Hepatocyte (in vitro differentiated cells): ENCODE data around the gene ATP6V1F. TPM values are rescaled to one million over a fixed set of nuclear protein-coding genes. Genes with fewer than 3 reads are reported as not detected.

ENCODE experiments used
- DNase-seq: peaks from one replicate; pipeline ENCODE4 v3.0.0-alpha.2; 2016; ENCODE audit warnings: low spot score
- H2AFZ ChIP-seq: fragments of 200-600 bp; sonication (generic); 2 replicates; pipeline ENCODE4 v1.6.0; 2016; ENCODE audit warnings: antibody characterized with exemption, mild to moderate bottlenecking
- H3K27ac ChIP-seq: fragments of 200-600 bp; sonication (generic); 2 replicates; pipeline ENCODE4 v1.5.1; 2016; ENCODE audit warnings: mild to moderate bottlenecking
- H3K27me3 ChIP-seq: fragments of 200-600 bp; sonication (generic); 2 replicates; pipeline ENCODE4 v1.6.1; 2016
- H3K36me3 ChIP-seq: fragments of 200-600 bp; sonication (generic); replicated peaks from 2 replicates; pipeline ENCODE4 v1.5.1; 2016; ENCODE audit warnings: low read depth; ENCODE audit not compliant: insufficient read depth
- H3K4me1 ChIP-seq: fragments of 200-600 bp; sonication (generic); 2 replicates; pipeline ENCODE4 v1.5.1; 2016; ENCODE audit warnings: mild to moderate bottlenecking, moderate library complexity; ENCODE audit not compliant: insufficient read depth
- H3K4me2 ChIP-seq: fragments of 200-600 bp; sonication (generic); 2 replicates; pipeline ENCODE4 v1.6.0; 2016
- H3K4me3 ChIP-seq: fragments of 200-600 bp; sonication (generic); 2 replicates; pipeline ENCODE4 v1.5.1; 2016; ENCODE audit warnings: mild to moderate bottlenecking
- H3K79me2 ChIP-seq: fragments of 200-600 bp; sonication (generic); 2 replicates; pipeline ENCODE4 v1.6.0; 2017; ENCODE audit warnings: mild to moderate bottlenecking
- H3K9me2 ChIP-seq: fragments of 200-600 bp; sonication (generic); replicated peaks from 2 replicates; pipeline ENCODE4 v1.6.0; 2017; ENCODE audit warnings: mild to moderate bottlenecking; ENCODE audit not compliant: insufficient read depth
- H3K9me3 ChIP-seq: fragments of 200-600 bp; sonication (generic); 2 replicates; pipeline ENCODE4 v1.5.1; 2016; ENCODE audit warnings: low read depth, mild to moderate bottlenecking
- H4K20me1 ChIP-seq: fragments of 200-600 bp; sonication (generic); 2 replicates; pipeline ENCODE4 v1.6.0; 2016; ENCODE audit warnings: mild to moderate bottlenecking; ENCODE audit not compliant: insufficient read depth, poor library complexity, severe bottlenecking
- CTCF ChIP-seq: fragments of 200-600 bp; sonication (generic); IDR thresholded peaks from 2 replicates; pipeline ENCODE4 v1.5.1; 2016; ENCODE audit warnings: antibody characterized with exemption, mild to moderate bottlenecking; ENCODE audit not compliant: poor library complexity
- EZH2 ChIP-seq: fragments of 200-600 bp; sonication (generic); IDR thresholded peaks from 2 replicates; pipeline ENCODE4 v1.6.1; 2016; ENCODE audit warnings: antibody characterized with exemption, mild to moderate bottlenecking, borderline replicate concordance
- EZH2phosphoT487 ChIP-seq: fragments of 200-600 bp; sonication (generic); IDR thresholded peaks from one replicate; pipeline ENCODE4 v1.6.1; 2018; ENCODE audit warnings: antibody characterized with exemption, mild to moderate bottlenecking, low read depth, moderate library complexity; ENCODE audit not compliant: unreplicated experiment, severe bottlenecking
- WGBS: methylation state at CpG from one replicate; pipeline ENCODE4 v1.1.6; 2016; ENCODE audit warnings: low lambda C conversion rate; ENCODE audit errors: missing lambda C conversion rate; 5-methylcytosine and 5-hydroxymethylcytosine counted together
- polyA plus RNA-seq: library from polyadenylated mRNA; unstranded; fragments of >200 nt; fragmentation: Nextera tagmentation; extraction: Ambion mirVana; gene quantifications from 2 replicates; pipeline ENCODE4 v1.2.1, GENCODE V29; 2016
- total RNA-seq: library from RNA; depleted of rRNA; stranded (reverse); fragments of >200 nt; gene quantifications from 2 replicates; pipeline ENCODE4 v1.2.3, GENCODE V29; 2014

The ATP6V1F gene
- total and polyA plus RNA-seq, 2 experiments from 2014 or later = 184 to 422 TPM

- no peak for TF ChIP-seq EZH2phosphoT487
- no peak for TF ChIP-seq CTCF
- peak; percentile 28 for TF ChIP-seq EZH2
- H3K27me3 ChIP-seq = peaks cover 7% of the 10 kb centered on the region
- H3K4me1 ChIP-seq = peaks cover 16% of the 10 kb centered on the region
- H3K9me2 ChIP-seq = no peaks in the 10 kb centered on the region
- H3K79me2 ChIP-seq = peaks cover 20% of the 10 kb centered on the region
- H3K9me3 ChIP-seq = no peaks in the 10 kb centered on the region
- 2% methylated on average over 66 of the region's 86 CpGs for WGBS
- H3K36me3 ChIP-seq = no peaks in the 10 kb centered on the region
- peak overlapping the region; percentile 67 for H3K4me3 ChIP-seq
- peak; percentile 77 for DNase-seq
- H3K4me2 ChIP-seq = peak overlapping the region; percentile 100
- peak overlapping the region; percentile 3 for H2AFZ ChIP-seq
- H3K27ac ChIP-seq = no peak overlapping the region
- peaks cover 44% of the 10 kb centered on the region for H4K20me1 ChIP-seq
These were observed 6.7 kb downstream of the ATP6V1F start for GRCh38 chr7:128869138-128869943.

- H3K79me2 ChIP-seq = peaks cover 14% of the 10 kb centered on the region
- no peak for TF ChIP-seq EZH2phosphoT487
- no peak for TF ChIP-seq CTCF
- no peak for TF ChIP-seq EZH2
- 3% methylated on average over 18 of the region's 30 CpGs for WGBS
- H2AFZ ChIP-seq = peak overlapping the region; percentile 3
- no peaks in the 10 kb centered on the region for H3K9me2 ChIP-seq
- H3K4me2 ChIP-seq = peak overlapping the region; percentile 100
- peaks cover 16% of the 10 kb centered on the region for H3K4me1 ChIP-seq
- no peaks in the 10 kb centered on the region for H3K9me3 ChIP-seq
- peaks cover 39% of the 10 kb centered on the region for H4K20me1 ChIP-seq
- H3K27ac ChIP-seq = no peak overlapping the region
- DNase-seq = no peak
- H3K27me3 ChIP-seq = peaks cover 7% of the 10 kb centered on the region
- peak overlapping the region; percentile 67 for H3K4me3 ChIP-seq
- no peaks in the 10 kb centered on the region for H3K36me3 ChIP-seq
These were observed 7.3 kb downstream of the ATP6V1F start for GRCh38 chr7:128869944-128870285.

DNA sequence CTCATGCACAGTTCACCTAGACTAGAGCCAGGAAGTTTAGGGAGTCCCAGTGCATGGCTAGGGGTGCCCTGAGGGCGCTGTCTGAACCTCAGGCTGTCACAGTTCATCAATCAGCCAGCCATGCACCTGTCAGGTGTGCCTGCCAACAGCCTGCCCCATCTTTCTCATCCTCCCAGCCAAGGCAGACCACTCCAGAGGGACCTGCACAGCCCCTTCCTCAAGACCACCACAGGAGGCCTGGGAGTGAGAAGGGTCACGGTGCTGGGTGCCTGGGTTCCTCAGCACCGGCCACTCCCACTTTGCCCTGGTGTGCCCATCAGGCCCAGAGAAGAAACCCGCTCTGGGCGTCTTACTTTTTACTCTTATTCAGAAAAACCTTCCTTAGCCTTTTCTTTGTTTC lies 8.4 kb downstream of the ATP6V1F start:
- WGBS = 95% methylated on average over 5 of the region's 5 CpGs
- TF ChIP-seq EZH2phosphoT487 (no peak), CTCF (no peak), EZH2 (no peak)
- Histone ChIP-seq H3K36me3 (no peaks in the 10 kb centered on the region), H2AFZ (no peak overlapping the region), H3K4me2 (no peak overlapping the region), H4K20me1 (peaks cover 27% of the 10 kb centered on the region), H3K4me3 (no peak overlapping the region), H3K9me2 (no peaks in the 10 kb centered on the region), H3K27me3 (peaks cover 7% of the 10 kb centered on the region), H3K27ac (no peak overlapping the region), H3K9me3 (no peaks in the 10 kb centered on the region), H3K79me2 (peaks cover 6% of the 10 kb centered on the region), H3K4me1 (peaks cover 16% of the 10 kb centered on the region)
- DNase-seq = no peak
